HCT116 (cell line): ENCODE measurements around the gene TRMU. TPM values are rescaled to one million over a fixed set of nuclear protein-coding genes. Genes with fewer than 3 reads are reported as not detected.

Experiments
- ATAC-seq: fragments of 200-7000 bp; cut with Tn5 transposase; 2 replicates; pipeline ENCODE4 v1.9.1; 2020; ENCODE audit warnings: mild to moderate bottlenecking, moderate library complexity
- BruUV-seq: library from RNA; stranded (reverse); fragments of 400-500 nt; replicated peaks from 2 replicates; lab custom pipeline; 2021; lab: Mats Ljungman, UMichigan
- CTCF ChIA-PET: fragments of 300-600 bp; sonication (Branson Sonifier 250); formaldehyde crosslinking; loops from one replicate; lab custom pipeline; 2021; ENCODE audit warnings: antibody characterized with exemption; lab: Charles Lee
- POLR2A ChIA-PET: fragments of 300-600, 350-600 bp; sonication (Branson Sonifier 250); formaldehyde crosslinking; loops from one replicate; lab custom pipeline; 2021; ENCODE audit warnings: antibody characterized with exemption; lab: Charles Lee
- RAD21 ChIA-PET, 2 experiments: fragments of 300-600 bp; sonication (Branson Sonifier 250); formaldehyde crosslinking; loops; one replicate each; lab custom pipeline; 2023; ENCODE audit warnings: low total read pairs in 2 of 2; ENCODE audit not compliant: uncharacterized antibody in 2 of 2, unreplicated experiment in 2 of 2, low non-redundant PET in 1 of 2; lab: Charles Lee
- DNase-seq: peaks from one replicate; pipeline ENCODE4 v3.0.0-alpha.2; 2010; ENCODE audit warnings: low read depth, low spot score
- H2AFZ ChIP-seq: fragments of 200-600 bp; shearing (Covaris generic), sonication (generic); 2 replicates; pipeline ENCODE4 v1.6.1; 2017; ENCODE audit warnings: low read depth, mixed run types, mixed read lengths, antibody characterized with exemption, low read length; ENCODE audit not compliant: poor library complexity, severe bottlenecking
- H3K27ac ChIP-seq: 2 replicates; pipeline ENCODE4 v1.5.1; 2012; ENCODE audit warnings: low read depth, low read length
- H3K27me3 ChIP-seq: fragments of 200-600 bp; sonication (generic); 2 replicates; pipeline ENCODE4 v1.6.1; 2016; ENCODE audit warnings: mixed run types, low read length, mixed read lengths; ENCODE audit not compliant: insufficient read depth
- H3K36me3 ChIP-seq, 2 experiments: fragments of 200-500 bp in 1 of 2; fragments of 200-600 bp in 1 of 2; sonication (Bioruptor generic) in 1 of 2; sonication (generic) in 1 of 2; 2 replicates each; pipeline versions ENCODE4 v1.5.1 to v1.6.1; 2014 to 2016; ENCODE audit warnings: low read length in 2 of 2, inconsistent platforms in 1 of 2, mixed read lengths in 1 of 2, mixed run types in 1 of 2; ENCODE audit not compliant: insufficient read depth in 2 of 2, control insufficient read depth in 1 of 2
- H3K4me1 ChIP-seq, 2 experiments: fragments of 200-600 bp in 1 of 2; sonication (generic) in 1 of 2; 2 replicates each; pipeline versions ENCODE4 v1.5.1 to v1.6.1; 2012 to 2017; ENCODE audit warnings: low read length in 2 of 2, inconsistent platforms in 1 of 2, mild to moderate bottlenecking in 1 of 2, mixed read lengths in 1 of 2, mixed run types in 1 of 2, moderate library complexity in 1 of 2; ENCODE audit not compliant: insufficient read depth in 2 of 2, control insufficient read depth in 1 of 2
- H3K4me2 ChIP-seq: fragments of 200-600 bp; sonication (generic); 2 replicates; pipeline ENCODE4 v1.6.1; 2017; ENCODE audit warnings: mixed run types, low read length, mixed read lengths
- H3K4me3 ChIP-seq, 2 experiments: fragments of 200-600 bp in 1 of 2; sonication (generic) in 1 of 2; replicated peaks in 1 of 2; 2 replicates each; pipeline ENCODE4 v1.5.1; 2011 to 2016; ENCODE audit warnings: low read length in 2 of 2, control low read depth in 1 of 2, low read depth in 1 of 2, mild to moderate bottlenecking in 1 of 2, mixed read lengths in 1 of 2, mixed run types in 1 of 2
- H3K79me2 ChIP-seq: fragments of 200-600 bp; sonication (generic); 2 replicates; pipeline ENCODE4 v1.6.1; 2017; ENCODE audit warnings: mild to moderate bottlenecking, mixed run types, low read length, moderate library complexity, mixed read lengths; ENCODE audit not compliant: insufficient read depth
- H3K9ac ChIP-seq: fragments of 200-600 bp; sonication (generic); 2 replicates; pipeline ENCODE4 v1.6.1; 2016; ENCODE audit warnings: low read length, mixed read lengths
- H3K9me2 ChIP-seq: fragments of 200-600 bp; sonication (generic), shearing (Covaris generic); 2 replicates; pipeline ENCODE4 v1.6.1; 2017; ENCODE audit warnings: mixed run types, mild to moderate bottlenecking, moderate library complexity; ENCODE audit not compliant: insufficient read depth
- H3K9me3 ChIP-seq, 2 experiments: fragments of 200-500 bp in 1 of 2; fragments of 200-600 bp in 1 of 2; sonication (Bioruptor generic) in 1 of 2; sonication (generic) in 1 of 2; 2 replicates each; pipeline ENCODE4 v1.6.1; 2014 to 2017; ENCODE audit warnings: low read length in 2 of 2, mixed read lengths in 2 of 2, inconsistent platforms in 1 of 2, low read depth in 1 of 2, mild to moderate bottlenecking in 1 of 2, mixed run types in 1 of 2, moderate library complexity in 1 of 2; ENCODE audit not compliant: control insufficient read depth in 1 of 2, insufficient read depth in 1 of 2
- H4K20me1 ChIP-seq: fragments of 200-600 bp; sonication (generic), shearing (Covaris generic); 2 replicates; pipeline ENCODE4 v1.6.1; 2017; ENCODE audit warnings: mixed run types, mild to moderate bottlenecking, moderate library complexity; ENCODE audit not compliant: insufficient read depth
- EGR1 ChIP-seq: IDR thresholded peaks from 2 replicates; pipeline ENCODE4 v1.6.1; 2012; ENCODE audit warnings: low read depth
- ELF1 ChIP-seq: IDR thresholded peaks from 2 replicates; pipeline ENCODE4 v1.6.1; 2012; ENCODE audit warnings: low read depth, borderline replicate concordance
- EZH2 ChIP-seq: fragments of 200-600 bp; sonication (generic); IDR thresholded peaks from 2 replicates; pipeline ENCODE4 v1.6.1; 2017; ENCODE audit warnings: antibody characterized with exemption, mixed run types
- EZH2phosphoT487 ChIP-seq: fragments of 200-600 bp; IDR thresholded peaks from 2 replicates; pipeline ENCODE4 v1.6.1; 2018; ENCODE audit warnings: antibody characterized with exemption, borderline replicate concordance
- FOSL1 ChIP-seq: IDR thresholded peaks from 2 replicates; pipeline ENCODE4 v1.6.1; 2012; ENCODE audit warnings: low read depth
- JUND ChIP-seq: IDR thresholded peaks from 2 replicates; pipeline ENCODE4 v1.6.1; 2012
- POLR2A ChIP-seq: IDR thresholded peaks from 2 replicates; pipeline ENCODE4 v1.7.0; 2011; ENCODE audit warnings: borderline replicate concordance; ENCODE audit not compliant: insufficient read depth, insufficient read length; ENCODE audit errors: extremely low read depth
- POLR2AphosphoS5 ChIP-seq: IDR thresholded peaks from 2 replicates; pipeline ENCODE4 v1.6.1; 2011; ENCODE audit warnings: mild to moderate bottlenecking, low read depth, low read length, moderate library complexity
- RAD21 ChIP-seq: IDR thresholded peaks from 2 replicates; pipeline ENCODE4 v1.6.1; 2012; ENCODE audit warnings: low read depth, mild to moderate bottlenecking
- SP1 ChIP-seq: IDR thresholded peaks from 2 replicates; pipeline ENCODE4 v1.6.1; 2012; ENCODE audit warnings: low read depth
- SRF ChIP-seq: IDR thresholded peaks from 2 replicates; pipeline ENCODE4 v1.6.1; 2012; ENCODE audit warnings: low read depth
- YY1 ChIP-seq: IDR thresholded peaks from 2 replicates; pipeline ENCODE4 v1.6.1; 2011; ENCODE audit warnings: low read length, low read depth, moderate library complexity, mild to moderate bottlenecking; ENCODE audit not compliant: insufficient replicate concordance; ENCODE audit errors: extremely low read depth
- ZFX ChIP-seq: fragments of 450-650 bp; IDR thresholded peaks from 2 replicates; pipeline ENCODE4 v1.6.1; 2017
- ZNF274 ChIP-seq: fragments of 200-500 bp; sonication (Bioruptor generic); IDR thresholded peaks from 2 replicates; pipeline ENCODE4 v1.6.1; 2014; ENCODE audit warnings: mild to moderate bottlenecking, low read depth, low read length, inconsistent platforms
- intact Hi-C: fragments of 100-400 bp; cut with micrococcal nuclease; formaldehyde crosslinking; loops from 2 replicates; pipeline ENCODE4 v1.10.0; 2022
- total RNA-seq: library from RNA; stranded (reverse); gene quantifications from one replicate; pipeline ENCODE4 v1.2.1, GENCODE V29; 2021; ENCODE audit not compliant: unreplicated experiment
- TF ChIP-seq, protein P1 (sequence below): IDR thresholded peaks from 2 replicates; pipeline ENCODE4 v1.6.1; 2011; ENCODE audit warnings: mild to moderate bottlenecking, low read length, moderate library complexity; ENCODE audit not compliant: insufficient replicate concordance; ENCODE audit errors: extremely low read depth
- TF ChIP-seq, protein P2 (sequence below): IDR thresholded peaks from 2 replicates; pipeline ENCODE4 v1.6.1; 2012

The TRMU gene
- total RNA-seq, 1 experiment from 2014 or later: 65.4 TPM

DNA sequence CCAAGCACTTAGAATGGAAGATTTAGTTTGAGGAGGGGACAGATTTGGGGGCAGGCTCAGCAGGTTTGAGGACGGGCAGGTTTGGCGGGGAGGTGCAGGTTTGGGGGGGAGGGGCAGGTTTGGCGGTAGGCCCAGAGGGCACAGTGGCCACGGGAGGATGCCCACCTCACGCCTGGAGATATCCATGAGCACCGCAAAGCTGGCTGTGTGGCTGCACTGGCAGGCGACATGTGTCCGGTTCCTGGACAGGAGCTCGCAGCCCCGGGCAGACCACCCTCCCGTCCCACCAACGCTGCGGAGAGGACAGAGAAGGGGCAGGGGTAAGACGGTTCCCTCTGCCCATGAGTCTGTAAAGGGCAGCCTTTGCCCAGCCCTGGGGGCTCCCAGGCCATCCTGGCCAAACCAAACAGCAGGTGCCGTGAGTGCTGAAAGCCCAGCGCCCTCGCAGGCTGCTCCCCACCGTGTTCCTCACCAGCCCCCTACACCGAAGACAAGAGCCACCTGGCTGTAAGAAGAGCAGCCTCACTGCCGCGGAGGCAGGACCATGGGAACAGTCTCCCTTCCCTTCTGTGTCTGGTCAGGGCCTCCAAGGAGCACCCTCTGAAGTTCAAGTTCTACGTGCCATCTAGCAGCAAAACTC is 43.0 kb downstream of the TRMU start (continued):
- TF ChIP-seq, protein P1, sequence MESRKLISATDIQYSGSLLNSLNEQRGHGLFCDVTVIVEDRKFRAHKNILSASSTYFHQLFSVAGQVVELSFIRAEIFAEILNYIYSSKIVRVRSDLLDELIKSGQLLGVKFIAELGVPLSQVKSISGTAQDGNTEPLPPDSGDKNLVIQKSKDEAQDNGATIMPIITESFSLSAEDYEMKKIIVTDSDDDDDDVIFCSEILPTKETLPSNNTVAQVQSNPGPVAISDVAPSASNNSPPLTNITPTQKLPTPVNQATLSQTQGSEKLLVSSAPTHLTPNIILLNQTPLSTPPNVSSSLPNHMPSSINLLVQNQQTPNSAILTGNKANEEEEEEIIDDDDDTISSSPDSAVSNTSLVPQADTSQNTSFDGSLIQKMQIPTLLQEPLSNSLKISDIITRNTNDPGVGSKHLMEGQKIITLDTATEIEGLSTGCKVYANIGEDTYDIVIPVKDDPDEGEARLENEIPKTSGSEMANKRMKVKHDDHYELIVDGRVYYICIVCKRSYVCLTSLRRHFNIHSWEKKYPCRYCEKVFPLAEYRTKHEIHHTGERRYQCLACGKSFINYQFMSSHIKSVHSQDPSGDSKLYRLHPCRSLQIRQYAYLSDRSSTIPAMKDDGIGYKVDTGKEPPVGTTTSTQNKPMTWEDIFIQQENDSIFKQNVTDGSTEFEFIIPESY: no peak
- no peak for TF ChIP-seq ZFX
- TF ChIP-seq POLR2A: no peak
- TF ChIP-seq ELF1: no peak
- TF ChIP-seq EZH2: no peak
- TF ChIP-seq POLR2AphosphoS5: no peak
- TF ChIP-seq EGR1: no peak
- no peak for TF ChIP-seq SP1
- no peak for TF ChIP-seq FOSL1
- TF ChIP-seq EZH2phosphoT487: no peak

DNA sequence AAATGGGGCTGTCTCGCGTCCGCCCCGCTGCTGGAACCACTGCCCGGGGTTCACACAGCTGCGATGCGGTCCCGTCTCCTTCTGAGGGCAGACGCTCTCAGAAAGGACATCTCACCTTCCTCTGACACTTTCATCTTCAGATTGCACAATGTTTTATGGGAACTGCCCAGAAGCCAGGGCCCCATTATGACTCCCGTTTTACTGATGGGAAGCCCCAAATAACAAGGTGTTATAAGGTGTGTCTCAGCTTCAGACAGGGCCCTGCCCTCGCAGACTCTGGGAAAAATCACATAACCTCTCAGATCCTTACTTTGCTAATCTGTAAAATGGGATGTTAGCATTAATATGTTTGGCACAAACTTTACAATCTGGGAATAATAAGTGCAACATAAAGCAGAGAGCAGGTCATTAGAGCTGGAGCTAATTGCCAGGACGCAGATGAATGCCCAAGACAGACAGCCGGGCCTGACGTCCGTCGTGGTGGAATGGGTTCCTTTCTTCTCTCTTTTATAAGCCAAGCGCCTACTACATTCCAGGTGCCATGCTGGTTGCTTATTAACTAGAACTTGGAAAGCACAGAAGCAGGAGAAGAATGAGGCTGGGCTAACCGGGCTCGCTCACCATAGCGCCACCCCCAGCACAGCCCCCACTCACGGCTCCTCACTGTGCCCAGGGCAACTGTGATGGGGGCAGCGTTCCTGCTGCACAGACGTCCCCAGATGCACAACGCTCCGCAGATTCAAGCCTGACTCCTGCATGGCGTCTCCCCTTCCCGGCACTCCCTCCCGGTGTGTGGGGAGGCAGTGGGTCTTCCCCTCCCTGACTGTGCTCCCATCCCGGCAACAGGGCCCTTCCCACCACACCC is 43.8 kb downstream of the TRMU start:
- no peak overlapping the region; the same call in 1 of the 2 replicates for H3K4me2 ChIP-seq
- H3K36me3 ChIP-seq: peaks cover 0 to 10% of the 10 kb centered on the region in 2 experiments; a peak in 1 of 4 replicates
- CTCF ChIA-PET: interaction anchor here (0.9 kb wide), 1 partner anchor 12 kb away, joined by 3 read pairs; no protein-coding TSS in a partner anchor

More for the DNA sequence above, 43.8 kb downstream of the TRMU start:
- H2AFZ ChIP-seq: no peak overlapping the region
- no peaks in the 10 kb centered on the region for H3K79me2 ChIP-seq
- H4K20me1 ChIP-seq: no peaks in the 10 kb centered on the region
- DNase-seq (no peak), ATAC-seq (no peak)
- H3K4me3 ChIP-seq: no peak overlapping the region
- H3K9me2 ChIP-seq: no peaks in the 10 kb centered on the region
- H3K27me3 ChIP-seq: no peaks in the 10 kb centered on the region
- no peak overlapping the region for H3K27ac ChIP-seq
- BruUV-seq: no TSS peak
- H3K9ac ChIP-seq: no peak overlapping the region
- intact Hi-C loops: no loop called here
- no peak for TF ChIP-seq JUND
- TF ChIP-seq, protein P2, sequence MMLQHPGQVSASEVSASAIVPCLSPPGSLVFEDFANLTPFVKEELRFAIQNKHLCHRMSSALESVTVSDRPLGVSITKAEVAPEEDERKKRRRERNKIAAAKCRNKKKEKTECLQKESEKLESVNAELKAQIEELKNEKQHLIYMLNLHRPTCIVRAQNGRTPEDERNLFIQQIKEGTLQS: no peak
- no peak for TF ChIP-seq ZNF274
- TF ChIP-seq POLR2AphosphoS5: no peak
- TF ChIP-seq YY1: no peak
- no peak for TF ChIP-seq FOSL1
- no peak for TF ChIP-seq SRF
- TF ChIP-seq RAD21: no peak
- no peak for TF ChIP-seq ZFX
- no peak for TF ChIP-seq POLR2A
- ChIA-PET RAD21 (no interaction called here), POLR2A (no interaction called here)
- peaks cover 4 to 9% of the 10 kb centered on the region in 2 experiments; a peak in 2 of 4 replicates for H3K9me3 ChIP-seq
- peaks cover 29 to 42% of the 10 kb centered on the region in 2 experiments for H3K4me1 ChIP-seq
